Subcutaneous abdominal adipose tissue (tissue), 5 donors: ENCODE results near the gene DHX34.

Experiments
- H3K27ac ChIP-seq: one replicate; pipeline ENCODE4 v1.7.0; 2013; ENCODE audit warnings: low read depth, mild to moderate bottlenecking, inconsistent platforms, low read length, moderate library complexity
- H3K27me3 ChIP-seq, 5 donors: one replicate each; pipeline ENCODE4 v1.7.0; 2013; ENCODE audit warnings: low read length in 5 of 5, inconsistent platforms in 1 of 5; ENCODE audit not compliant: control insufficient read depth in 5 of 5, insufficient read depth in 4 of 5
- H3K36me3 ChIP-seq, 5 donors: one replicate each; pipeline ENCODE4 v1.7.0; 2013; ENCODE audit warnings: low read length in 5 of 5; ENCODE audit not compliant: control insufficient read depth in 5 of 5, insufficient read depth in 5 of 5
- H3K4me1 ChIP-seq, 5 donors: one replicate each; pipeline ENCODE4 v1.7.0; 2013; ENCODE audit warnings: low read length in 5 of 5, mild to moderate bottlenecking in 3 of 5, moderate library complexity in 1 of 5; ENCODE audit not compliant: control insufficient read depth in 5 of 5, insufficient read depth in 5 of 5
- H3K4me3 ChIP-seq, 5 donors: one replicate each; pipeline ENCODE4 v1.7.0; 2013; ENCODE audit warnings: low read length in 5 of 5, low read depth in 1 of 5
- H3K9ac ChIP-seq, 5 donors: one replicate each; pipeline ENCODE4 v1.7.0; 2013; ENCODE audit warnings: low read length in 5 of 5, mild to moderate bottlenecking in 4 of 5, moderate library complexity in 3 of 5
- H3K9me3 ChIP-seq, 5 donors: one replicate each; pipeline ENCODE4 v1.7.0; 2013; ENCODE audit warnings: low read length in 5 of 5; ENCODE audit not compliant: control insufficient read depth in 5 of 5
- donor health status: healthy.
- donor health status: healthy.
- donor health status: healthy.
- donor health status: healthy.
- donor health status: healthy.

DHX34 gene

GRCh38 chr19:47421244-47421786 is 72.2 kb downstream of the DHX34 start:
- H3K27me3 ChIP-seq, result peaks cover 57 to 78% (median 69%) of the 10 kb centered on the region in 5 donors
- no peaks in the 10 kb centered on the region for H3K36me3 ChIP-seq

DNA sequence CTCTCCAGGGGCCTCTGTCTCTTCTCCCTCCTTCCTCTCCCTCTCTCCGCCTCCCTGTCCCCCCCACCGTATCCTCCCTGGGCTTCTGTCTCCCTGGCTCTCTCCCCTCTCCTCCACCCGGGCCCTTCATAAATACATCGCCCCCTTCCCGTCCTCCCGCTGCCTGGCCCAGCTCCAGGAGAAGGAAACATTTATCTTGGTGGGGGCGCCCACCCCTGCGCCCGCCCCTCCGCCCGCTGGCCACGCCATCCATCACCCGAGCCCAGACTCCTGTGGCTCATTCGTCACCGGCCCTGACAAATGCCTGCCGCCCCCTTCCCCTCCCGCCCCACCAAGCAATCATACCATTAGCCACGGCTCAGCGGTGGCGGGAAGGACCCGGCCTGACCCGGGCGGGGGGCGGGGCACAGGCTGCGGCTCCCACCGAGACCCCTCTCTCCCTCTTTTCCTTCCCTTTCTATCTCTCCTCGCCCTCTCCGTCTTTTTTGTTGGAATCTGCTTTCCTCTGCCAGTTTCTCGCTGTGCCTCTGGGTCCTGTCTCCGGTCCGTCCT is 72.8 kb downstream of the DHX34 start:
- Histone ChIP-seq H3K27ac (no peak overlapping the region), H3K27me3 (peaks cover 57 to 76% (median 65%) of the 10 kb centered on the region in 5 donors), H3K4me1 (peaks cover 0 to 15% (median 3%) of the 10 kb centered on the region in 5 donors), H3K36me3 (no peaks in the 10 kb centered on the region), H3K9ac (no peak overlapping the region), H3K4me3 (no peak overlapping the region), H3K9me3 (no peaks in the 10 kb centered on the region)

More at GRCh38 chr19:47421244-47421786, 72.2 kb downstream of the DHX34 start:
- no peak overlapping the region for H3K27ac ChIP-seq
- H3K9me3 ChIP-seq, result no peaks in the 10 kb centered on the region
- H3K4me1 ChIP-seq, result peaks cover 0 to 15% (median 3%) of the 10 kb centered on the region in 5 donors
- no peak overlapping the region for H3K4me3 ChIP-seq
- no peak overlapping the region for H3K9ac ChIP-seq

GRCh38 chr19:47422417-47423163 is 73.5 kb downstream of the DHX34 start:
- Histone ChIP-seq H3K36me3 (no peaks in the 10 kb centered on the region), H3K4me1 (peaks cover 0 to 17% (median 7%) of the 10 kb centered on the region in 5 donors), H3K27me3 (peaks cover 54 to 76% (median 58%) of the 10 kb centered on the region in 5 donors), H3K9me3 (no peaks in the 10 kb centered on the region), H3K27ac (no peak overlapping the region), H3K9ac (no peak overlapping the region), H3K4me3 (no peak overlapping the region)

GRCh38 chr19:47423203-47423882 is 74.2 kb downstream of the DHX34 start:
- H3K9ac ChIP-seq, result no peak overlapping the region
- no peaks in the 10 kb centered on the region for H3K36me3 ChIP-seq
- H3K4me3 ChIP-seq, result no peak overlapping the region
- no peaks in the 10 kb centered on the region for H3K9me3 ChIP-seq
- H3K27ac ChIP-seq, result no peak overlapping the region
- peaks cover 0 to 16% (median 11%) of the 10 kb centered on the region in 5 donors for H3K4me1 ChIP-seq
- peaks cover 46 to 70% (median 53%) of the 10 kb centered on the region in 5 donors for H3K27me3 ChIP-seq

GRCh38 chr19:47427241-47428176 is 78.4 kb downstream of the DHX34 start:
- Histone ChIP-seq H3K36me3 (no peaks in the 10 kb centered on the region), H3K9me3 (no peaks in the 10 kb centered on the region), H3K4me1 (peaks cover 0 to 23% (median 22%) of the 10 kb centered on the region in 5 donors), H3K27ac (no peak overlapping the region), H3K4me3 (no peak overlapping the region), H3K27me3 (peaks cover 42 to 81% (median 52%) of the 10 kb centered on the region in 5 donors), H3K9ac (no peak overlapping the region)

GRCh38 chr19:47428177-47428894 is 79.2 kb downstream of the DHX34 start:
- peaks cover 0 to 23% (median 22%) of the 10 kb centered on the region in 5 donors for H3K4me1 ChIP-seq
- H3K27me3 ChIP-seq, result peaks cover 35 to 78% (median 44%) of the 10 kb centered on the region in 5 donors
- H3K9ac ChIP-seq, result no peak overlapping the region
- no peaks in the 10 kb centered on the region for H3K36me3 ChIP-seq
- peak overlapping the region in 1 of 5 donors; percentile 29 for H3K4me3 ChIP-seq
- no peak overlapping the region for H3K27ac ChIP-seq
- no peaks in the 10 kb centered on the region for H3K9me3 ChIP-seq

- peaks cover 31 to 72% (median 35%) of the 10 kb centered on the region in 5 donors for H3K27me3 ChIP-seq
- H3K9me3 ChIP-seq, result no peaks in the 10 kb centered on the region
- no peak overlapping the region for H3K4me3 ChIP-seq
- peaks cover 0 to 23% (median 22%) of the 10 kb centered on the region in 5 donors for H3K4me1 ChIP-seq
- H3K27ac ChIP-seq, result no peak overlapping the region
- H3K36me3 ChIP-seq, result no peaks in the 10 kb centered on the region
- no peak overlapping the region for H3K9ac ChIP-seq
These were observed 80.2 kb downstream of the DHX34 start for GRCh38 chr19:47429140-47429793.

GRCh38 chr19:47430041-47430802 is 81.1 kb downstream of the DHX34 start:
- H3K9me3 ChIP-seq, result no peaks in the 10 kb centered on the region
- no peak overlapping the region for H3K9ac ChIP-seq
- H3K36me3 ChIP-seq, result no peaks in the 10 kb centered on the region
- peaks cover 0 to 23% (median 22%) of the 10 kb centered on the region in 5 donors for H3K4me1 ChIP-seq
- H3K27me3 ChIP-seq, result peaks cover 29 to 74% (median 36%) of the 10 kb centered on the region in 5 donors
- H3K4me3 ChIP-seq, result peak overlapping the region in 4 of 5 donors; percentile 30 to 55 (median 34)
- H3K27ac ChIP-seq, result no peak overlapping the region
